T-helper 2 cell treated with Interferon-gamma antibody and Interleukin-4, amounts not matched to agents 5 μg/mL and 100 μg/mL, for 36 hours (primary cell): ENCODE results near the gene HORMAD1.
"Not testable (repeated sequence)": the region's sequence is repeated elsewhere in the genome, so short reads cannot be mapped to it uniquely, and the experiment has no call there.

ENCODE experiments used
- DNase-seq: peaks from one replicate; pipeline ENCODE4 v3.0.0; 2021; ENCODE audit warnings: low spot score
- H3K27ac Mint-ChIP-seq: one replicate; pipeline ENCODE4 v1.8.0; 2021; ENCODE audit warnings: mild to moderate bottlenecking, mixed read lengths
- H3K27me3 Mint-ChIP-seq: one replicate; pipeline ENCODE4 v1.8.0; 2021; ENCODE audit warnings: low read depth, mixed read lengths
- H3K36me3 Mint-ChIP-seq: one replicate; pipeline ENCODE4 v1.8.0; 2021; ENCODE audit warnings: low read depth, mixed read lengths
- H3K4me1 Mint-ChIP-seq: one replicate; pipeline ENCODE4 v1.8.0; 2021; ENCODE audit warnings: low read depth, mixed read lengths
- H3K4me3 Mint-ChIP-seq: one replicate; pipeline ENCODE4 v1.8.0; 2022; ENCODE audit warnings: mild to moderate bottlenecking, moderate library complexity, mixed read lengths
- H3K9me3 Mint-ChIP-seq: one replicate; pipeline ENCODE4 v1.8.0; 2021; ENCODE audit warnings: mixed read lengths

HORMAD1 gene, protein sequence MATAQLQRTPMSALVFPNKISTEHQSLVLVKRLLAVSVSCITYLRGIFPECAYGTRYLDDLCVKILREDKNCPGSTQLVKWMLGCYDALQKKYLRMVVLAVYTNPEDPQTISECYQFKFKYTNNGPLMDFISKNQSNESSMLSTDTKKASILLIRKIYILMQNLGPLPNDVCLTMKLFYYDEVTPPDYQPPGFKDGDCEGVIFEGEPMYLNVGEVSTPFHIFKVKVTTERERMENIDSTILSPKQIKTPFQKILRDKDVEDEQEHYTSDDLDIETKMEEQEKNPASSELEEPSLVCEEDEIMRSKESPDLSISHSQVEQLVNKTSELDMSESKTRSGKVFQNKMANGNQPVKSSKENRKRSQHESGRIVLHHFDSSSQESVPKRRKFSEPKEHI

DNA sequence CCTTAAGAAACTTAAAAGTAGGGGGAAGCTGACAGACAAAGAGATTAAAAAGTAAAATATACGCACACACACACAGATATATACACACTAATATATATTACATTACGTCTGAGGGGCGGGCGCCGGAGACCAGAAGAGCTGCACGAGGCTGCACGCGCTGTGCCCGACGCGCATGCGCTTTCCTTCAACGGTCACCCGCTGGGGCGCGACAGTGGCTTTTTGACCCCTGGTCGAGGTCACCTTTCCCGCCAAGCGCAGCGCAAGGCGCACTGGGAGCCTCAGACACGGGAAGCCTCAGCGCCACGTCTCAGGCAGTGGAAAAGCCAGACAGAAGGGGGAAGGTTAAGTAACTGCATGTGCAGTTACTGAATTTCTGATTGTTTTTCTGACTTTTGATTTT lies at the start of gene HORMAD1:
TSS of gene HORMAD1 (minus strand) at position 193 of the 400 bp plus-strand sequence. CDS start 1,390 bp downstream, outside the sequence.
- Mint-ChIP-seq H3K27ac (no peak within 1 kb of the TSS), H3K36me3 (no peaks in the 10 kb centered on the region), H3K4me3 (no peak within 1 kb of the TSS), H3K9me3 (no peaks in the 10 kb centered on the region), H3K4me1 (no peaks in the 10 kb centered on the region), H3K27me3 (peaks cover 5% of the 10 kb centered on the region)
- no peak for DNase-seq

- not testable (repeated sequence) for H3K4me3 Mint-ChIP-seq, H3K27me3 Mint-ChIP-seq, H3K27ac Mint-ChIP-seq, DNase-seq, H3K9me3 Mint-ChIP-seq
- peaks cover 12% of the 10 kb centered on the region for H3K36me3 Mint-ChIP-seq
- peaks cover 37% of the 10 kb centered on the region for H3K4me1 Mint-ChIP-seq
These were observed 47.0 kb upstream of the HORMAD1 start for GRCh38 chr1:150767704-150768103.

DNA sequence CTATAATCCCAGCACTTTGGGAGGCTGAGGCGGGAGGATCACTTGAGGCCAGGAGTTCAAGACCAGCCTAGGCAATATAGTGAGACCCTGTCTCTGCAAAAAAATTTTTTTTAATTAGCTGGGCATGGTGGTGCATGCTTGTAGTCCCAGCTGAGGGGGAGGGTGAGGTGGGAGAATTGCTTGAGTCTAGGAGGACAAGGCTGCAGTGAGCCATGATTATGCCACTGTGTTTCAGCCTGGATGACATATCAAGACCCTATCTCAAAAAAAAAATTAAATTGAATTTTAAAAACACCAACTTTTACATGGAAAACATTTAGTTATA lies 45.2 kb upstream of the HORMAD1 start:
- Mint-ChIP-seq H3K36me3 (peaks cover 27% of the 10 kb centered on the region), H3K27ac (peak overlapping the region; percentile 94), H3K4me1 (peaks cover 38% of the 10 kb centered on the region), H3K4me3 (peak overlapping the region; percentile 94)
- not testable (repeated sequence) for H3K9me3 Mint-ChIP-seq, H3K27me3 Mint-ChIP-seq, DNase-seq

- peak within 1 kb of the TSS; percentile 94 for H3K4me3 Mint-ChIP-seq
- peaks cover 32% of the 10 kb centered on the region for H3K36me3 Mint-ChIP-seq
- no peak for DNase-seq
- peaks cover 33% of the 10 kb centered on the region for H3K4me1 Mint-ChIP-seq
- peak within 1 kb of the TSS; percentile 94 for H3K27ac Mint-ChIP-seq
- peaks cover under 1% of the 10 kb centered on the region for H3K27me3 Mint-ChIP-seq
- peaks cover 2% of the 10 kb centered on the region for H3K9me3 Mint-ChIP-seq
These were observed 44.7 kb upstream of the HORMAD1 start, which contains the start of gene CTSS for GRCh38 chr1:150765296-150765976. TSS of gene CTSS (minus strand) at chr1:150765778. CDS start at chr1:150764763, 1,015 bp downstream.

DNA sequence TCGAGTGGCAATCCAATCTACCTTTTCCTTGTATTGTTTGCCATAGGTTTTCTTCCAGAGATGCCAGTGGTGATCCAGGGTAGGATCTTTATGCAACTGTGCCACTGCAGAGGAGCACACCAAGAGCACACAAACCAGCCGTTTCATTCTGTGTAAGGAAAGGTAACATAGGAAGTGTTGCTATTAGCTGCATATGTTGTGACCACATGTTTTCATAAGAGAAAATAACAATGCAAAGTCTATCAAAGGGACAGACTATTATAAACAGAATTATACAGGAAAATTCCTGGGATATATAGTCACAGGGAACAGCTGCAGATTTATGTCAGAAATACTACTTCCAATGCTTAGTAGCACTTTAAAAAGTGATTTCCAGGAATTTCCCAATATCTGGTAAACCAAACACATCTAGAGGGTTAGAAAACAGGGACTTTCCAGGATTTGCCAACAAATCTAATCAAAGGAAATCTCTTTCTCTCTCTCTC lies 44.0 kb upstream of the HORMAD1 start:
- peaks cover 37% of the 10 kb centered on the region for H3K4me1 Mint-ChIP-seq
- H3K27ac Mint-ChIP-seq: peak overlapping the region; percentile 94
- peaks cover 39% of the 10 kb centered on the region for H3K36me3 Mint-ChIP-seq
- no peaks in the 10 kb centered on the region for H3K27me3 Mint-ChIP-seq
- H3K9me3 Mint-ChIP-seq: peaks cover 6% of the 10 kb centered on the region
- peak overlapping the region; percentile 94 for H3K4me3 Mint-ChIP-seq
- DNase-seq: no peak

GRCh38 chr1:150763018-150763417 lies 42.3 kb upstream of the HORMAD1 start:
- Mint-ChIP-seq H3K27me3 (no peaks in the 10 kb centered on the region), H3K27ac (peak overlapping the region; percentile 0), H3K4me1 (peaks cover 37% of the 10 kb centered on the region), H3K36me3 (peaks cover 44% of the 10 kb centered on the region), H3K9me3 (peaks cover 6% of the 10 kb centered on the region), H3K4me3 (peak overlapping the region; percentile 14)
- no peak for DNase-seq

GRCh38 chr1:150762552-150762951 lies 41.9 kb upstream of the HORMAD1 start:
- DNase-seq: no peak
- Mint-ChIP-seq H3K4me1 (peaks cover 37% of the 10 kb centered on the region), H3K4me3 (peak overlapping the region; percentile 14), H3K36me3 (peaks cover 49% of the 10 kb centered on the region), H3K9me3 (peaks cover 6% of the 10 kb centered on the region), H3K27ac (no peak overlapping the region), H3K27me3 (no peaks in the 10 kb centered on the region)

- H3K36me3 Mint-ChIP-seq: peaks cover 52% of the 10 kb centered on the region
- H3K4me3 Mint-ChIP-seq: no peak overlapping the region
- DNase-seq: no peak
- peaks cover 6% of the 10 kb centered on the region for H3K9me3 Mint-ChIP-seq
- no peaks in the 10 kb centered on the region for H3K27me3 Mint-ChIP-seq
- peaks cover 31% of the 10 kb centered on the region for H3K4me1 Mint-ChIP-seq
- no peak overlapping the region for H3K27ac Mint-ChIP-seq
These were observed 41.1 kb upstream of the HORMAD1 start for GRCh38 chr1:150761801-150762200.

GRCh38 chr1:150760013-150760412 lies 39.3 kb upstream of the HORMAD1 start:
- H3K36me3 Mint-ChIP-seq: peaks cover 53% of the 10 kb centered on the region
- no peak overlapping the region for H3K27ac Mint-ChIP-seq
- DNase-seq: no peak
- H3K4me3 Mint-ChIP-seq: no peak overlapping the region
- H3K4me1 Mint-ChIP-seq: peaks cover 28% of the 10 kb centered on the region
- H3K27me3 Mint-ChIP-seq: no peaks in the 10 kb centered on the region
- H3K9me3 Mint-ChIP-seq: peaks cover 6% of the 10 kb centered on the region

GRCh38 chr1:150753416-150753815 lies 32.7 kb upstream of the HORMAD1 start:
- Mint-ChIP-seq H3K27ac (no peak overlapping the region), H3K27me3 (no peaks in the 10 kb centered on the region), H3K9me3 (no peaks in the 10 kb centered on the region), H3K4me1 (peaks cover 12% of the 10 kb centered on the region), H3K4me3 (no peak overlapping the region), H3K36me3 (peaks cover 48% of the 10 kb centered on the region)
- no peak for DNase-seq

- H3K36me3 Mint-ChIP-seq: peaks cover 42% of the 10 kb centered on the region
- no peaks in the 10 kb centered on the region for H3K9me3 Mint-ChIP-seq
- H3K4me3 Mint-ChIP-seq: no peak overlapping the region
- no peak overlapping the region for H3K27ac Mint-ChIP-seq
- H3K4me1 Mint-ChIP-seq: peaks cover 12% of the 10 kb centered on the region
- H3K27me3 Mint-ChIP-seq: no peaks in the 10 kb centered on the region
- DNase-seq: no peak
These were observed 30.7 kb upstream of the HORMAD1 start for GRCh38 chr1:150751443-150751842.

DNA sequence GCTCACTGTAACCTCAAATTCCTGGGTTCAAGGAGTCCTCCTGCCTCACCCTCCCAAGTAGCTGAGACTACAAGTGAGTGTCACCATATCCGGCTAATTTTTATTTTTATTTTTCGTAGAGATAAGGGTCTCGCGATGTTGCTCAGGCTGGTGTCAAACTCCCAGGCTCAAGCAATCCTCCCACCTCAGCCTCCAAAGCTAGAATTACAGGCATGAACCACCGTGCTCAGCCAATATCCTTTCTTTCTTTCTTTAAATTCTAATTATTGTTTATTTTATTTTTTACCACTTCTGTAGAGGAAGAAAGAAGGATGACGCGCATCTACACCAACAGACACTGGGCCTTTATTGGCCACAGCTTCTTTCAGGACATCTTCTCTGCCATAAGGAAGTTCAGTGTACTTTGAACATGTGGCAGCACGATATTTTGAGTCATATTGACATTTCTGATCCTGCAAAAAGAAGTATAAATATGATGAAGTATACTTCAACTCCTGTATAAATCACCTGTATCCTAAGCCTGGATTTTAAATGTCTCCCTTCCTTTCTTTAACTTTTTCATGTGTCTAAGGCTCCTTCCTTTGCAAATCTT lies 29.1 kb upstream of the HORMAD1 start:
- Mint-ChIP-seq H3K36me3 (peaks cover 39% of the 10 kb centered on the region), H3K9me3 (no peaks in the 10 kb centered on the region), H3K4me3 (peak overlapping the region; percentile 14), H3K27me3 (no peaks in the 10 kb centered on the region), H3K4me1 (peaks cover 12% of the 10 kb centered on the region), H3K27ac (peak overlapping the region; percentile 69)
- DNase-seq: no peak

DNA sequence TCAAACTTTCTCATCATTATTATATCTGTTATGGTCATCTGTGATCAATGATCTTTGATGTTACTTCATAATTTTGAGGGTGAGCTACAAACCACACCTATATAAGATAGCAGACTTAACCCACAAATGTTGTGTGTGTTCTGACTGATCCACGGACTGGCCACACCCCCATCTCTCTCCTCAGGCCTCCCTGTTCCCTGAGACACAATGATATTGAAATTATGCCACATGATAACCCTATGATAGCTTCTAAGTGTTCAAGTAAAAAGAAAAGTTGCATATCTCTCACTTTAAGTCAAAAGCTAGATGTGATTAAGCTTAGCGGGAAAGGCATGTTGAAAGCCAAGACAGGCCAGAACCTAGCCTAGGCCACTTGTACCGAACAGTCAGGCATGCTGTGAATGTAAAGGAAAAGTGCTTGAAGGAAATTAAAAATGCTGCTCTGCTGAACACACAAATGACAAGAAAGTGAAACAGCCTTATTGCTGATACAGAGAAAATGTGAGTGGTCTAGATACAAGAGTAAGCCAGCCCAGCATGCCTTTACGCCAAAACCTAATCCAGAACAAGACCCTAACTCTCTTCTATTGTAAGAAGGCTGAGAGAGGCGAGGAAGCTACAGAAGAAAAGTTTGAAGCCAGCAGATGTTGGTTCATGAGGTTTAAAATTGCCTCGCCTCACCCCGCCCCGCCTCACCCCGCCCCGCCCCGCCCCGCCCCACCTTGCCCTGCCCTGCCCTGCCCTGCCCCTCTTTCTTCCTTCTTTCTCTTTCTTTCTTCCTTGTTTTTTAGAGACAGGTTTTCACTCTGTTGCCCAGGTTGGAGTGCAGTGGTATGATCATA lies 28.4 kb upstream of the HORMAD1 start:
- H3K4me1 Mint-ChIP-seq: peaks cover 12% of the 10 kb centered on the region
- no peaks in the 10 kb centered on the region for H3K27me3 Mint-ChIP-seq
- DNase-seq: no peak
- H3K9me3 Mint-ChIP-seq: no peaks in the 10 kb centered on the region
- peak overlapping the region; percentile 69 for H3K27ac Mint-ChIP-seq
- H3K4me3 Mint-ChIP-seq: peak overlapping the region; percentile 18
- peaks cover 38% of the 10 kb centered on the region for H3K36me3 Mint-ChIP-seq
